ENCODE data around the gene STYXL1.

DNA sequence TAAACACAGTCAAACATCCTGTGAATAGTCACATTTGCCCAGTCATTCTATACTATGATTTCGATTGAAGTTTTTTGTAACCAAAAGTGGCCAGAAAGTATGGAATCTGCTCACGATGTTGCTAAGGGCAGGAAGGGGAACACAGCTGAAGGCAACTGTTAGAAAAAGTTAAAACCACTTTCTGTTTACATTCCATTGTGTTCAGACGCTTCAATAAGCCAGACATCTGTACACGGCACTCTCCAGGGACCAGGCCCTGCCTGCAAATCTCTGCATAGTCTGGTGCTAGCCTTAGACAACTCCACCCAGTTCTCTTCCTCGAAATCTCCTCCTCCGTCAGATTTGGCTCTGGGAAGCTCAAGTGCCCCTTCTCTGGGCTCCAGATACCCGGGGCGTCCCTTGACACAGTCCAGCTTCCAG, 36.3 kb downstream of the STYXL1 start:
- TF ChIP-seq, protein P1, sequence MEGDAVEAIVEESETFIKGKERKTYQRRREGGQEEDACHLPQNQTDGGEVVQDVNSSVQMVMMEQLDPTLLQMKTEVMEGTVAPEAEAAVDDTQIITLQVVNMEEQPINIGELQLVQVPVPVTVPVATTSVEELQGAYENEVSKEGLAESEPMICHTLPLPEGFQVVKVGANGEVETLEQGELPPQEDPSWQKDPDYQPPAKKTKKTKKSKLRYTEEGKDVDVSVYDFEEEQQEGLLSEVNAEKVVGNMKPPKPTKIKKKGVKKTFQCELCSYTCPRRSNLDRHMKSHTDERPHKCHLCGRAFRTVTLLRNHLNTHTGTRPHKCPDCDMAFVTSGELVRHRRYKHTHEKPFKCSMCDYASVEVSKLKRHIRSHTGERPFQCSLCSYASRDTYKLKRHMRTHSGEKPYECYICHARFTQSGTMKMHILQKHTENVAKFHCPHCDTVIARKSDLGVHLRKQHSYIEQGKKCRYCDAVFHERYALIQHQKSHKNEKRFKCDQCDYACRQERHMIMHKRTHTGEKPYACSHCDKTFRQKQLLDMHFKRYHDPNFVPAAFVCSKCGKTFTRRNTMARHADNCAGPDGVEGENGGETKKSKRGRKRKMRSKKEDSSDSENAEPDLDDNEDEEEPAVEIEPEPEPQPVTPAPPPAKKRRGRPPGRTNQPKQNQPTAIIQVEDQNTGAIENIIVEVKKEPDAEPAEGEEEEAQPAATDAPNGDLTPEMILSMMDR (IDR thresholded peaks at IDR 0.05), result no peak
- TF ChIP-seq POLR2A (IDR thresholded peaks at IDR 0.05), result no peak

Measured in body of pancreas (tissue), 4 donors.